ENCODE data around the gene TEP1. TPM values are rescaled to one million over a fixed set of nuclear protein-coding genes. Genes with fewer than 3 reads are reported as not detected.

TEP1 gene
- total and polyA plus RNA-seq, 4 donors: 9.6 to 21.8 (median 16.1) TPM

Small RNA genes within 50 kb of the gene (small RNA-seq; reads per million reads assigned to genes)
- gene RNA5SP382 (ENCODE audit: low replicate concordance) (0.18 reads per million), gene SNORA79B (ENCODE audit: low replicate concordance) (0.43 reads per million, percentile 49 among the genes with 10 or more reads in this experiment), gene SNORD126 (ENCODE audit: low replicate concordance) (232 reads per million, percentile 99 among the genes with 10 or more reads in this experiment)

Other genes starting within 250 kb of the TEP1 start
- not detected for gene OR11G2, start 222.6 kb downstream of the TEP1 start, total RNA-seq
- gene OR11G2, start 222.6 kb downstream of the TEP1 start, polyA plus RNA-seq (ENCODE audit: insufficient read length in 2 of 2): under 1 TPM in 1 of 2 donors, not detected in 1; 0.05 TPM
- not detected for gene OR11H6, start 189.8 kb downstream of the TEP1 start, total RNA-seq
- not detected for gene OR11H6, start 189.8 kb downstream of the TEP1 start, polyA plus RNA-seq (ENCODE audit: insufficient read length in 2 of 2)
- not detected for gene OR11H7, start 184.5 kb downstream of the TEP1 start, total RNA-seq
- under 1 TPM; 0.27 to 0.33 TPM for gene OR11H7, start 184.5 kb downstream of the TEP1 start, polyA plus RNA-seq (ENCODE audit: insufficient read length in 2 of 2)
- not detected for gene OR11H4, start 174.2 kb downstream of the TEP1 start, total RNA-seq
- gene OR11H4, start 174.2 kb downstream of the TEP1 start, polyA plus RNA-seq (ENCODE audit: insufficient read length in 2 of 2): not detected
- gene TTC5, start 107.5 kb downstream of the TEP1 start, total RNA-seq: 10 to 100 TPM; 30.5 to 38.1 TPM
- gene TTC5, start 107.5 kb downstream of the TEP1 start, polyA plus RNA-seq (ENCODE audit: insufficient read length in 2 of 2): 10 to 100 TPM; 25.5 to 25.8 TPM
- 10 to 100 TPM; 55.7 to 62.3 TPM for gene CCNB1IP1, start 80.2 kb downstream of the TEP1 start, total RNA-seq
- gene CCNB1IP1, start 80.2 kb downstream of the TEP1 start, polyA plus RNA-seq (ENCODE audit: insufficient read length in 2 of 2): 10 to 100 TPM; 64.5 to 68.4 TPM
- gene PARP2, start 69.9 kb downstream of the TEP1 start, total RNA-seq: 10 to 100 TPM; 20.4 to 29.5 TPM
- 10 to 100 TPM; 66.2 to 66.5 TPM for gene PARP2, start 69.9 kb downstream of the TEP1 start, polyA plus RNA-seq (ENCODE audit: insufficient read length in 2 of 2)
- gene KLHL33, start 22.7 kb upstream of the TEP1 start, total RNA-seq: 1 to 10 TPM in 1 of 2 donors, under 1 TPM in 1; 0.89 to 2.1 TPM
- gene KLHL33, start 22.7 kb upstream of the TEP1 start, polyA plus RNA-seq (ENCODE audit: insufficient read length in 2 of 2): under 1 TPM; 0.46 to 0.72 TPM
- gene OSGEP, start 41.3 kb upstream of the TEP1 start, total RNA-seq: 10 to 100 TPM; 34.6 to 58.6 TPM
- 10 to 100 TPM; 65.2 to 90.7 TPM for gene OSGEP, start 41.3 kb upstream of the TEP1 start, polyA plus RNA-seq (ENCODE audit: insufficient read length in 2 of 2)
- gene APEX1, start 41.7 kb upstream of the TEP1 start, total RNA-seq: 10 to 100 TPM; 40.8 to 80.9 TPM
- 100 to 1,000 TPM; 177 to 182 TPM for gene APEX1, start 41.7 kb upstream of the TEP1 start, polyA plus RNA-seq (ENCODE audit: insufficient read length in 2 of 2)
- gene PIP4P1, start 47.9 kb upstream of the TEP1 start, total RNA-seq: 10 to 100 TPM; 25.8 to 27.1 TPM
- 10 to 100 TPM; 59.3 to 64.4 TPM for gene PIP4P1, start 47.9 kb upstream of the TEP1 start, polyA plus RNA-seq (ENCODE audit: insufficient read length in 2 of 2)
- gene PNP, start 55.9 kb upstream of the TEP1 start, total RNA-seq: 10 to 100 TPM; 23.6 to 25.5 TPM
- 10 to 100 TPM; 20.9 to 27.3 TPM for gene PNP, start 55.9 kb upstream of the TEP1 start, polyA plus RNA-seq (ENCODE audit: insufficient read length in 2 of 2)
- gene RNASE10, start 92.0 kb upstream of the TEP1 start, total RNA-seq: under 1 TPM in 1 of 2 donors, not detected in 1; 0.28 TPM
- not detected for gene RNASE10, start 92.0 kb upstream of the TEP1 start, polyA plus RNA-seq (ENCODE audit: insufficient read length in 2 of 2)
- gene RNASE9, start 147.5 kb upstream of the TEP1 start, total RNA-seq: not detected
- gene RNASE9, start 147.5 kb upstream of the TEP1 start, polyA plus RNA-seq (ENCODE audit: insufficient read length in 2 of 2): not detected
- gene RNASE11, start 174.5 kb upstream of the TEP1 start, total RNA-seq: not detected
- not detected for gene RNASE11, start 174.5 kb upstream of the TEP1 start, polyA plus RNA-seq (ENCODE audit: insufficient read length in 2 of 2)
- gene RNASE12, start 177.9 kb upstream of the TEP1 start, total RNA-seq: not detected
- not detected for gene RNASE12, start 177.9 kb upstream of the TEP1 start, polyA plus RNA-seq (ENCODE audit: insufficient read length in 2 of 2)
- not detected for gene OR6S1, start 228.2 kb upstream of the TEP1 start, total RNA-seq
- gene OR6S1, start 228.2 kb upstream of the TEP1 start, polyA plus RNA-seq (ENCODE audit: insufficient read length in 2 of 2): not detected